Mesendoderm (in vitro differentiated cells): Measurements from ENCODE around the gene SCAMP5.
A peak's percentile ranks its signal among the peaks of the same experiment; 100 is the strongest.

Experiments
- DNase-seq: peaks from one replicate; pipeline ENCODE4 v3.0.0; 2013
- H2AK5ac ChIP-seq: 2 replicates; pipeline ENCODE4 v1.6.1; 2013; ENCODE audit warnings: low read length, inconsistent platforms
- H2BK120ac ChIP-seq: 2 replicates; pipeline ENCODE4 v1.6.1; 2013; ENCODE audit warnings: low read depth, mild to moderate bottlenecking, low read length, moderate library complexity, mixed read lengths
- H2BK15ac ChIP-seq: replicated peaks from 2 replicates; pipeline ENCODE4 v1.6.1; 2013; ENCODE audit warnings: low read depth, mild to moderate bottlenecking, moderate library complexity
- H2BK5ac ChIP-seq: 2 replicates; pipeline ENCODE4 v1.6.1; 2013; ENCODE audit warnings: low read length, inconsistent platforms
- H3K18ac ChIP-seq: 2 replicates; pipeline ENCODE4 v1.6.1; 2013; ENCODE audit warnings: mild to moderate bottlenecking, low read length, mixed read lengths
- H3K23ac ChIP-seq: one replicate; pipeline ENCODE4 v1.6.1; 2013; ENCODE audit warnings: low read length
- H3K27ac ChIP-seq: 2 replicates; pipeline ENCODE4 v1.5.1; 2013; ENCODE audit warnings: low read depth, mild to moderate bottlenecking, inconsistent platforms, low read length, moderate library complexity
- H3K27me3 ChIP-seq: 2 replicates; pipeline ENCODE4 v1.6.1; 2013; ENCODE audit warnings: low read length, control low read depth, mild to moderate bottlenecking, inconsistent platforms; ENCODE audit not compliant: insufficient read depth, poor library complexity
- H3K36me3 ChIP-seq: 2 replicates; pipeline ENCODE4 v1.6.1; 2013; ENCODE audit warnings: low read length, inconsistent platforms; ENCODE audit not compliant: control insufficient read depth, insufficient read depth
- H3K4ac ChIP-seq: one replicate; pipeline ENCODE4 v1.6.1; 2013; ENCODE audit warnings: low read depth, mild to moderate bottlenecking, low read length, moderate library complexity
- H3K4me1 ChIP-seq: 2 replicates; pipeline ENCODE4 v1.6.1; 2013; ENCODE audit warnings: low read depth, low read length, inconsistent platforms; ENCODE audit not compliant: control insufficient read depth
- H3K4me2 ChIP-seq: 2 replicates; pipeline ENCODE4 v1.6.1; 2013; ENCODE audit warnings: low read length
- H3K4me3 ChIP-seq: 2 replicates; pipeline ENCODE4 v1.5.1; 2013; ENCODE audit warnings: mild to moderate bottlenecking, low read length
- H3K56ac ChIP-seq: one replicate; pipeline ENCODE4 v1.6.1; 2013; ENCODE audit warnings: low read length
- H3K79me1 ChIP-seq: 2 replicates; pipeline ENCODE4 v1.6.1; 2013; ENCODE audit warnings: low read length, inconsistent platforms
- H3K79me2 ChIP-seq: 2 replicates; pipeline ENCODE4 v1.6.1; 2013; ENCODE audit warnings: mild to moderate bottlenecking, low read length; ENCODE audit not compliant: control insufficient read depth, insufficient read depth
- H3K9ac ChIP-seq: 2 replicates; pipeline ENCODE4 v1.6.1; 2013; ENCODE audit warnings: low read length, inconsistent platforms
- H4K5ac ChIP-seq: one replicate; pipeline ENCODE4 v1.6.1; 2013; ENCODE audit warnings: low read length
- H4K8ac ChIP-seq: one replicate; pipeline ENCODE4 v1.6.1; 2013; ENCODE audit warnings: low read depth, mild to moderate bottlenecking, control low read depth, low read length, moderate library complexity
- WGBS: extraction: QIAGEN DNeasy Blood & Tissue Kit; methylation state at CpG from one replicate; pipeline ENCODE4 v1.1.7; 2013; ENCODE audit warnings: low lambda C conversion rate, missing lambda C conversion rate; ENCODE audit not compliant: insufficient coverage; ENCODE audit errors: extremely low coverage; 5-methylcytosine and 5-hydroxymethylcytosine counted together

SCAMP5 gene

DNA sequence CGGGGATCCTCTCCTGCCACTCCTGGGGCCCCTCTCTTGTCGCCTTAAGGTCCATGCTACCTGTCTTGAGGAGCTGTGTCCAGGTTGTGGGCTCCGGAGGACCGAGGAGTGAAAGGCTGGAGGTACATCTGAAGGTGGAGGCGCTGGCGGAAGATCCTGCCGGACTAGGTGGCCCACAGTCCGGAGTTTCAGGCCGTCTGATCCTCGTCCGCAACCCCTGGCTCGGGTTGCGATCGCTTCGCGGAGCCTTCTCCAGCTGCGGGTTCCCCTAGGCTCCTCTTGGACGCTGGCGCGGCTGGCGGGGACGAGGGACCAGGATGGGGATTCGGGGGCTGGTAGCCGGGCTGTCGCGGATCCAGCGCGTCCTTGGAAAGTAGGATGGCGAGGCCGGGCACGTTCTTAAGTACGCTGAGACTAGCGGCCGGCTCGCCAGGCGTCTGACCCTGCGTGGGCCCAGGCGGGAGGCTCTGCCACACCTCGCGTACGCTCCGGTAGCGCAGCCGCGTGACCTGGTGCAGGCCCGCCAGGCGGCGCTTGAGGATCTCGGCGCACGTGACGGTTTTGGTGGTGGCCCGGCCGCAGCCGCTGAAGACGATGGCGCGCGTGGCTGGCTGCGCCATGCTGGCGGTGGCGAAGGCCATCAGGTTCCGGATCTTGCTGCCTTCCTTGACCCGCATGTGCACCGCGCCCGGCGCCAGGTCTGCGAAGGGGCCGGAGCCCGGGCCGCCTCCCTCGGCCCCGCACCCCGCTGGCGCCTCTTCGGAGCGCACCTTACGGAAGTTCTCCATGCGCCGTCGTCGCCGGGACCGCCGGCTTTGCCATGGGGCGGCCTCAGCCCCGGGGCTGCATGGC lies 39.3 kb upstream of the SCAMP5 start:
- Histone ChIP-seq H3K79me1 (no peaks in the 10 kb centered on the region), H3K4me3 (no peak overlapping the region), H3K4me1 (peaks cover 12% of the 10 kb centered on the region), H3K4me2 (peak overlapping the region; percentile 83), H2BK5ac (no peak overlapping the region), H2BK15ac (no peak overlapping the region), H2BK120ac (no peak overlapping the region), H4K8ac (no peak overlapping the region), H3K56ac (peak overlapping the region; percentile 84), H3K9ac (peak overlapping the region; percentile 70), H3K36me3 (no peaks in the 10 kb centered on the region), H2AK5ac (no peak overlapping the region), H3K27me3 (peaks cover 24% of the 10 kb centered on the region), H3K4ac (no peak overlapping the region), H3K18ac (peak overlapping the region; percentile 55), H3K23ac (peak overlapping the region; percentile 15), H4K5ac (no peak overlapping the region), H3K27ac (no peak overlapping the region), H3K79me2 (no peaks in the 10 kb centered on the region)
- peak; percentile 75 for DNase-seq
- WGBS, result no CpG with 5 or more reads among the region's 88 CpGs

DNA sequence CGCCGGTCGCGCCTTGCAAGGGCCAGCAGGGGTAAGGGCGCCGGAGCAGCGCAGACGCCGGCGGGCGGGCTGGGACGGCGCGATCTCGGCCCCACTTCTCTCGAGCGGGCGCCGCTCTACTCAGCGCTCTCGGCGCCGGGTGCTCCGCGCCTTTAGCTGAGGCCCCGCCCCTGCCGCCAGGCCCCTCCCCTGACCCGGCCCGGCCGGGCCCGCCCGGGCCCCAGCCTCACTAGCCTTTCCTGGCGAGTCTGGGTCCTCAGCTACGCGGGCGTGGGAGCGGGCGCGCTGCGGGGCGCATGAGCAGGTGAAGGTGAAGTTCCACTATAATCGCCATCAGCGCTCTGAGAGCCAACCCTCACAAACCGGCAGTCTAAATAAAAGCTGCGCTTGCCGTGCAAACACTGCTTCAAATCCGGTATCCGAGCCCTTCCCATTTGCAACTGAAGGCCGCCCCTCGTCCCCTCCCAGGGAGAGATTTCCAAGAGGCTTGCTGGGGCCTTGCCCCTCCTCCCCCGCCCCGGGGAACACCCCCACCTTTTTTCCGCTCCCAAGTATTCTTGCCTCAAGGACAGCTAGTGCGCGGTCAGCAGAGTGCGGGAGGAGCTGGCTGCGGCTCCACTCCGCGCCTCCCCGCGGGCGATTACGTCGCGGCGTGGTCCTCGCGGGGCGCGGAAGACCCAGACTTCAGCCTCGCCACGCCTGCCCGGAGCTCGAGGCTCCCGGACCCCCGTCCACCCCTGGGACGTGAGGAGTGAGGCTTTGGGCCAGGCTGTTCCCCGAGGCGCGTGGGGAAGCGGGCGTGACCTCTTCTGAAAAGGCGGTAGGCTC lies 38.5 kb upstream of the SCAMP5 start, which contains the start of gene RPP25:
TSS of gene RPP25 (minus strand) at position 125 of the 828 bp plus-strand sequence. CDS start 189 bp downstream, outside the sequence.
- H3K18ac ChIP-seq, result peak within 1 kb of the TSS; percentile 55
- no peak within 1 kb of the TSS for H2BK120ac ChIP-seq
- DNase-seq, result peak; percentile 87
- H3K79me2 ChIP-seq, result no peaks in the 10 kb centered on the region
- H3K23ac ChIP-seq, result peak within 1 kb of the TSS; percentile 15
- H4K5ac ChIP-seq, result no peak within 1 kb of the TSS
- H3K4me3 ChIP-seq, result peak within 1 kb of the TSS; percentile 38
- no peaks in the 10 kb centered on the region for H3K36me3 ChIP-seq
- peak within 1 kb of the TSS; percentile 90 for H3K4me2 ChIP-seq
- peaks cover 24% of the 10 kb centered on the region for H3K27me3 ChIP-seq
- no peak within 1 kb of the TSS for H4K8ac ChIP-seq
- H3K4me1 ChIP-seq, result peaks cover 12% of the 10 kb centered on the region
- no peak within 1 kb of the TSS for H3K4ac ChIP-seq
- H3K56ac ChIP-seq, result peak within 1 kb of the TSS; percentile 85
- no peaks in the 10 kb centered on the region for H3K79me1 ChIP-seq
- H2AK5ac ChIP-seq, result no peak within 1 kb of the TSS
- H3K27ac ChIP-seq, result no peak within 1 kb of the TSS
- no CpG with 5 or more reads among the region's 83 CpGs for WGBS
- H3K9ac ChIP-seq, result peak within 1 kb of the TSS; percentile 72
- no peak within 1 kb of the TSS for H2BK15ac ChIP-seq
- no peak within 1 kb of the TSS for H2BK5ac ChIP-seq

DNA sequence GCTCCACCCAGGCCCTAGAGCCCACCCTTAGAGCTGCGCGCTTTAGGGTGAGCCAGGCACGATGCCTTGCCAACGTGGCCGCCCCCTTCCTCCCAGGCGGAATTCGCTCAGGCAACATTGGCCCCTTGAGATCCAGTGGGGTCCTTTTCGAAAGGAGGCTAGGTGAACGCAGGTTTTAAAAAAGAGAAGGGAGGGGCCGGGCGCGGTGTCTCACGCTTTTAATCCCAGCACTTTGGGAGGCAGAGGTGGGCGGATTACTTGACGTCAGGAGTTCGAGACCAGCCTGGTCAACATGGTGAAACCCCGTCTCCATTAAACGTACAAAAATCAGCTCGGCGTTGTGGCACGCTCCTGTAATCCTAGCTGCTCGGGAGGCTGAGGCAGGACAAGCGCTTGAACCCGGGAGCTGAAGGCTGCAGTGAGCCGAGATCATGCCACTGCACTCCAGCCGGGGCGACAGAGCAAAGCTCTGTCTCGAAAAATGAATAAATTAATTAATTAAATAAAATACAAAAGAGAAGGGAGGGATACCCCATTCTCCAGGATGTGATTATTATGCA lies 37.8 kb upstream of the SCAMP5 start:
- Histone ChIP-seq H3K18ac (no peak overlapping the region), H2BK120ac (no peak overlapping the region), H2AK5ac (no peak overlapping the region), H3K4me2 (peak overlapping the region; percentile 90), H3K9ac (peak overlapping the region; percentile 72), H4K8ac (no peak overlapping the region), H3K36me3 (no peaks in the 10 kb centered on the region), H3K27ac (no peak overlapping the region), H2BK5ac (no peak overlapping the region), H4K5ac (no peak overlapping the region), H2BK15ac (no peak overlapping the region), H3K79me1 (no peaks in the 10 kb centered on the region), H3K4me3 (no peak overlapping the region), H3K4ac (no peak overlapping the region), H3K23ac (no peak overlapping the region), H3K4me1 (peaks cover 12% of the 10 kb centered on the region), H3K79me2 (no peaks in the 10 kb centered on the region), H3K27me3 (peaks cover 24% of the 10 kb centered on the region), H3K56ac (peak overlapping the region; percentile 85)
- DNase-seq, result no peak
- no CpG with 5 or more reads among the region's 28 CpGs for WGBS

DNA sequence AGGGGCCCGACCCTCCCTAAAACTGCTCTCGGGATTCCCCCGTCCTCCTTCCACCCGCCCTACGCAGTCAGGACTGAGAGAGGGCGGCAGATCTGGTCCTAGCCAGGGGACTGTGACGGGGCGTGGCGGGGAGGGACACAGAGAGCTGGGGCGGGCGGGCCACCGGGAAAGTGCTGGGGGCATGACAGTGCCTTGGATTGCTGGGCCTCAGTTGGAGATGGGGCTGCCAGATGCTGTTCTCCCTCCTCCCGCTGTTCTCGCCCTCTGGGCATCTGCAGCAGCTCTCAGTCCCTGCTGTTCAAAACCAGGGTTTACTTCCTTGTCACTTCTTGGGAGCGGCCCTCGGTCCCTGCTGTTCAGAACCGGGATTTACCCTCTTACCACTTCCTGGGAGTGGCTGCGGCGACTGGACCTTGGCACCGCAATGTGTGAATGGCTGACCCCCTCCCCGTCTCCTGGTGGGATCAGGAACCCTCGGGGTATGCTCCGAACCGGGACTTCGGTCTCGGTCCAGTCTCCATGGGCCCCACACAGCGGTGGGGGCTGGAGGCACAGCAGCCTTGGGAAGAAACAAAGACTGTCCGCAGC lies 36.9 kb upstream of the SCAMP5 start:
- peak overlapping the region; percentile 73 for H3K4me2 ChIP-seq
- H3K9ac ChIP-seq, result no peak overlapping the region
- peaks cover 12% of the 10 kb centered on the region for H3K4me1 ChIP-seq
- no peaks in the 10 kb centered on the region for H3K79me2 ChIP-seq
- H2BK120ac ChIP-seq, result no peak overlapping the region
- H4K5ac ChIP-seq, result no peak overlapping the region
- H3K56ac ChIP-seq, result peak overlapping the region; percentile 0
- no CpG with 5 or more reads among the region's 28 CpGs for WGBS
- no peak overlapping the region for H3K4me3 ChIP-seq
- no peak overlapping the region for H2BK15ac ChIP-seq
- peaks cover 24% of the 10 kb centered on the region for H3K27me3 ChIP-seq
- H3K36me3 ChIP-seq, result no peaks in the 10 kb centered on the region
- no peak overlapping the region for H2AK5ac ChIP-seq
- H2BK5ac ChIP-seq, result no peak overlapping the region
- no peak overlapping the region for H3K4ac ChIP-seq
- no peak overlapping the region for H3K23ac ChIP-seq
- no peaks in the 10 kb centered on the region for H3K79me1 ChIP-seq
- no peak overlapping the region for H4K8ac ChIP-seq
- H3K18ac ChIP-seq, result no peak overlapping the region
- no peak overlapping the region for H3K27ac ChIP-seq
- DNase-seq, result peak; percentile 83

DNA sequence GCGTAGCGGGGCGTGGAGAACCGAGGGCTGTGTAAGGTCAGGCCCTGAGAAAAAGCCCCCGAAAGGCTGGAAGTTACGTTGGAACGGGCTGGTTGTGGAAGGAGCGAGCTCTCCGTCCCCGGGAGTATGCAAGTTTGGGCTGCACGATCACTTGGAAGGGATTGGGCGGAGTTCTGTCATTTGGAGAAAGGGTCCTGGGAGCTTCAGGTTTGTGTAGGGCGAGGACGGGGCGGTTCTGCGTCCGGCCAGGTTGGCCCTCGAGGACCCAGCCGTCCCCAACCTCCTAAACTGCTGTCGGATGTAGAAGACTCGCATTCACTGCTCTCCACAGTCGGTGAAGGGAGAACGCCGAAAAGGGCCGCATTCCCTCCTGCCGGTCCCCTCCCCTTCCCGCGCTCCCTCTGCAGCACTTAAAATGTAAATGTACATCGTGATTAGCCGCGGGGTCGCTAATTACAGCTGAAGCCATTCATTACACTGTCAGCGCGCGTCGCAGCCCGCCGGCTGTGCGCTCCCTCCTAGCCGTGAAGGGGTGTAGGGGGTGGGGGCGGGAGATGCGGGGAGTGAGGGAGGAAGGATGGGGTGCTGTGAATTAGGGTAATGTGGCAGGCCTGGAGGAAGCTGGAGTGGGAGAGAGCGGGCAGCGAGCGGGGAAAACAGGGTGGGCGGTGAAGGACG lies 36.3 kb upstream of the SCAMP5 start:
- H3K27me3 ChIP-seq, result peaks cover 24% of the 10 kb centered on the region
- H4K8ac ChIP-seq, result no peak overlapping the region
- H3K79me2 ChIP-seq, result no peaks in the 10 kb centered on the region
- no peak overlapping the region for H3K4ac ChIP-seq
- WGBS, result no CpG with 5 or more reads among the region's 47 CpGs
- peak; percentile 79 for DNase-seq
- no peak overlapping the region for H3K27ac ChIP-seq
- H2AK5ac ChIP-seq, result no peak overlapping the region
- peak overlapping the region; percentile 0 for H3K56ac ChIP-seq
- no peak overlapping the region for H2BK120ac ChIP-seq
- no peaks in the 10 kb centered on the region for H3K36me3 ChIP-seq
- peaks cover 11% of the 10 kb centered on the region for H3K4me1 ChIP-seq
- H3K79me1 ChIP-seq, result no peaks in the 10 kb centered on the region
- H4K5ac ChIP-seq, result no peak overlapping the region
- H3K18ac ChIP-seq, result no peak overlapping the region
- no peak overlapping the region for H3K23ac ChIP-seq
- H3K4me3 ChIP-seq, result no peak overlapping the region
- H2BK5ac ChIP-seq, result no peak overlapping the region
- H2BK15ac ChIP-seq, result no peak overlapping the region
- peak overlapping the region; percentile 73 for H3K4me2 ChIP-seq
- no peak overlapping the region for H3K9ac ChIP-seq
